Suprapubic skin (tissue), 3 donors: ENCODE results near the gene OAS1.

ENCODE experiments used
- POLR2A ChIP-seq, 2 donors: fragments of 450-650 bp; IDR thresholded peaks; one replicate each; pipeline ENCODE4 v1.6.1; 2017; ENCODE audit warnings: antibody characterized with exemption in 2 of 2, mild to moderate bottlenecking in 2 of 2, moderate library complexity in 2 of 2
- TF ChIP-seq, protein P1 (sequence below), 2 donors: fragments of 200-600 bp in 1 of 2; fragments of 450-650 bp in 1 of 2; sonication (generic) in 1 of 2; IDR thresholded peaks; one replicate each; pipeline ENCODE4 v1.5.1; 2016 to 2019; ENCODE audit warnings: antibody characterized with exemption in 2 of 2, mild to moderate bottlenecking in 1 of 2, moderate library complexity in 1 of 2

- TF ChIP-seq, protein P1, sequence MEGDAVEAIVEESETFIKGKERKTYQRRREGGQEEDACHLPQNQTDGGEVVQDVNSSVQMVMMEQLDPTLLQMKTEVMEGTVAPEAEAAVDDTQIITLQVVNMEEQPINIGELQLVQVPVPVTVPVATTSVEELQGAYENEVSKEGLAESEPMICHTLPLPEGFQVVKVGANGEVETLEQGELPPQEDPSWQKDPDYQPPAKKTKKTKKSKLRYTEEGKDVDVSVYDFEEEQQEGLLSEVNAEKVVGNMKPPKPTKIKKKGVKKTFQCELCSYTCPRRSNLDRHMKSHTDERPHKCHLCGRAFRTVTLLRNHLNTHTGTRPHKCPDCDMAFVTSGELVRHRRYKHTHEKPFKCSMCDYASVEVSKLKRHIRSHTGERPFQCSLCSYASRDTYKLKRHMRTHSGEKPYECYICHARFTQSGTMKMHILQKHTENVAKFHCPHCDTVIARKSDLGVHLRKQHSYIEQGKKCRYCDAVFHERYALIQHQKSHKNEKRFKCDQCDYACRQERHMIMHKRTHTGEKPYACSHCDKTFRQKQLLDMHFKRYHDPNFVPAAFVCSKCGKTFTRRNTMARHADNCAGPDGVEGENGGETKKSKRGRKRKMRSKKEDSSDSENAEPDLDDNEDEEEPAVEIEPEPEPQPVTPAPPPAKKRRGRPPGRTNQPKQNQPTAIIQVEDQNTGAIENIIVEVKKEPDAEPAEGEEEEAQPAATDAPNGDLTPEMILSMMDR (IDR thresholded peaks at IDR 0.05): no peak
- TF ChIP-seq POLR2A (IDR thresholded peaks at IDR 0.05): no peak
These were observed 58.2 kb downstream of the OAS1 start for GRCh38 chr12:112964915-112965314.
